GM04503 (cell line): Measurements from ENCODE around the gene NTHL1.

Source experiments
- DNase-seq: peaks from one replicate; pipeline ENCODE4 v3.0.0-alpha.2; 2012; ENCODE audit warnings: low read depth

Gene NTHL1

DNA sequence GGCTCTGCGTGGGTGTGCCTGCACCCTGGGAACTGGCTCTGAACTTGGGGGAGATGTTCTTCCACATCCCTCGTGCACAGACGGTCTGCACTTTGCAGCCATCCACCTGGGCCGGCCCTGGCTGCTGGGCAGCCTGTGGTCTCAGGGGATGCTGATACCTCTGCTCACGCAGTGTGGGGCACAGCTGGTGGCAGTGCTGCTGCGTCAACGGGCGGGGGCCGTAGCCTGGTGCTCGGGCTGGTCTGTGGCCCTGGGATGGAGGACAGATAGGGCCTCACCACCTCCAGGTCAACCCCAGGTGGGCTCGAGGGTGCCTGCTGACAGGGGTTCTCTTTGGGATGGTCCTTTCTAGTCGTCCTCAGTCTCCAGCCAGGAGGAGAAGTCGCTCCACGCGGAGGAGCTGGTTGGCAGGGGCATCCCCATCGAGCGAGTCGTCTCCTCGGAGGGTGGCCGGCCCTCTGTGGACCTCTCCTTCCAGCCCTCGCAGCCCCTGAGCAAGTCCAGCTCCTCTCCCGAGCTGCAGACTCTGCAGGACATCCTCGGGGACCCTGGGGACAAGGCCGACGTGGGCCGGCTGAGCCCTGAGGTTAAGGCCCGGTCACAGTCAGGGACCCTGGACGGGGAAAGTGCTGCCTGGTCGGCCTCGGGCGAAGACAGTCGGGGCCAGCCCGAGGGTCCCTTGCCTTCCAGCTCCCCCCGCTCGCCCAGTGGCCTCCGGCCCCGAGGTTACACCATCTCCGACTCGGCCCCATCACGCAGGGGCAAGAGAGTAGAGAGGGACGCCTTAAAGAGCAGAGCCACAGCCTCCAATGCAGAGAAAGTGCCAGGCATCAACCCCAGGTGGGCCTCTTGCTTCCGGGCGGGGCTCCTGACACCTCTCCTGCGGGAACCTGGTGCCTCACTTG, 36.5 kb upstream of the NTHL1 start:
- DNase-seq = no peak

DNA sequence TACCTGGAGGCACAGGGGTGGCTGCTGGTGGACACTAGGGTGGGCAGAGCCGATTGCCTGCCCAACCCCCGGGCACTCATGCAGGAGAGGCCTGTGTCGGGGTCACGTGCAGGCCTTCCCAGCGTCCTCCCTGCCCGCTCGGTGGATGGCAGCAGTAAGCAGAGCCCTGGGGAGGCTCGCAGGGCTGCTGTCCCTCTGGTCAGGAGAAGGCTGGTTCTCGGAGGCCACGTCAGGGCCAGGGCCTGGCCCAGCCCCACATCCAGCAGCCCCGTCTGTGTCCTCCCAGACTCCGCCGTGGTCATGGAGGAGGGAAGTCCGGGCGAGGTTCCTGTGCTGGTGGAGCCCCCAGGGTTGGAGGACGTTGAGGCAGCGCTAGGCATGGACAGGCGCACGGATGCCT, 35.8 kb upstream of the NTHL1 start:
- no peak for DNase-seq

DNA sequence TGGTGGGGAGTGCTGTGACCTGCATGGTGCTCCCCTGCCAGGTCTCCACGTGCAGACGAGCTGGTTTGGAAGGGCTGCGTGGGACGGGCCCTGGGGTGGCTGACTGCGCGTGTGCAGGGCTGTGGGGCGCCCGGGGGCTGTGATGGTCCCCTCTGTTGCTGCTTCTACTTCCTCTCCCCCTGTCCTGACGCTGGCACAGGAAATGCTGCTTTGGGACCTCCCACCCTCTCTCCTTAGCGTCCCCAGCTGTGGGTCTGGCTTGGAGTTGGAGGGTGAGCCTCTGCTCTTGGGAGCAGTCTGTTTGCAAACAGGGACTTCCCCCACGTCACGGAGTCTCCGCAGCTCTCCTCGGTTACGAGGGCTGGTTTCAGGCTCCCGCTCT, 35.3 kb upstream of the NTHL1 start:
- DNase-seq = no peak

DNA sequence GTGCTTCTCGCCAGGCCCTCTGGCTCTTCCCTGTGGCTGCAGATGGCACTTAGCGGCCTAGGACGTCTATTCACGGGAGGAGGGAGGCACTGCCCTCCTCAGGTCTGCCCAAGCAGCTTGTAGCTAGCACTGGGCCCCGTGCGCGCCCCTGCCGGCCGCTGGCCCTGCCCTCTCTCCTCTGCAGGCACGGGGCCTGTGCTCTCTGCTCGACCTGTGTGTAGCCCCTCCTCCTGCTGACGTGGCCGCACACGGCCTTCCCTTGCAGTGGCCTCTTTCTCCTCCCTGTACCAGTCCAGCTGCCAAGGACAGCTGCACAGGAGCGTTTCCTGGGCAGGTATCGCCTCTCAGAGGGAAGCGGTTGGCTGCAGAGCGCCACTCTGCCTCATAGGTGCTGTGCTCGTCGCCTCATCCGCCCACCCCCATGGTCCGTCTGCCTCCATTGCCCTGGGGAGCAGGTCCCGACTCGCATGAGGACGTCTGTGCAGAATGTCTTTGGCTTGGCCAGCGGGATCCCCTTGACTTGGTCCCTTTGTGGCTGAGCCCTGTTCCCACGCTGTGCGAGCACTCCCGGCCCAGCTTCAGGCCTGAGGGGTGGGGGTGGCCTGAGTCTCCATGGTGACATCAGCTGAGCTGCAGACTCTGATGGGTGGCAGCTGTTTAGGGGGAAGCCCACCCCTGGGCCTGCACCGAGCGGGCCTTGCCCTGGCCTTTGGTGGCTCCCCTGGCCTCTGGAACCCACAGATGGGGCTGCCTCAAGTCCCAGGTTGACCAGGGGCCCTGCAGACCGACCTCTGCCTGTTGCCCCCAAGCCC, 34.7 kb upstream of the NTHL1 start:
- no peak for DNase-seq

DNA sequence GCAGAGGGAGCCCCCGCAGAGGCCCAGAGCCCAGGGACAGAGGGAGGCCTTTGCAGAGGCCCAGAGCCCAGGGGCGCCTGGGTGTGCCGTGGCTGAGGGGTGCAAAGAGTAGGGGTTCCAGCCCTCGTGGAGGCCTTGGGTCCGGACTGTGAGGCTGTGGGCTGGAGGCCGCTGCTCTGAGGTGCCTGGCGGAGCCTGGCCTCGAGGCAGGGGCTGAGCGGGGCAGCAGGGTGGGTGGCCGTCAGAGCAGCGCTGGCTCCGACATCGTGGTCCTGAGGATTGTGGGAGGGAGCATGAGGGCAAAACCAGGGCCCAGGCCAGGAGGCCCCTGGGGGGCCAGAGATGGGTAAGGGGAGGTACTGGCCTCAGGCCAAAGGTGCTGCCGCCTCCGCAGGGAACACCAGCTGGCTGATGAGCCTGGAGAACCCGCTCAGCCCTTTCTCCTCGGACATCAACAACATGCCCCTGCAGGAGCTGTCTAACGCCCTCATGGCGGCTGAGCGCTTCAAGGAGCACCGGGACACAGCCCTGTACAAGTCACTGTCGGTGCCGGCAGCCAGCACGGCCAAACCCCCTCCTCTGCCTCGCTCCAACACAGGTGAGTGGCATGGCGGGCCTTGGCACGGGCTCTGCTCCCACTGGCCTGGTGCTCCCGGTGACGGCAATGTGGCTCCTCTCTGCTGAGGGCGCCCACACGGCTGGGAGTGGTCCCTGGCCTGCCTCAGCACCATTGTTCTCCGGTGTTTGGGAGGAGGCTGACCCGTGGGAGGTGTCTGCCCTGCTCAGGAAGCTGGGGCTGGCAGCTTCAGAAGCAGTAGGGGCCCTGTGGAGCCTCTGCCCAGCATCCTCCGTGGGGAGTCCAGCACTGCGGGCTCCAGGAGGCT, 33.8 kb upstream of the NTHL1 start:
- no peak for DNase-seq

DNA sequence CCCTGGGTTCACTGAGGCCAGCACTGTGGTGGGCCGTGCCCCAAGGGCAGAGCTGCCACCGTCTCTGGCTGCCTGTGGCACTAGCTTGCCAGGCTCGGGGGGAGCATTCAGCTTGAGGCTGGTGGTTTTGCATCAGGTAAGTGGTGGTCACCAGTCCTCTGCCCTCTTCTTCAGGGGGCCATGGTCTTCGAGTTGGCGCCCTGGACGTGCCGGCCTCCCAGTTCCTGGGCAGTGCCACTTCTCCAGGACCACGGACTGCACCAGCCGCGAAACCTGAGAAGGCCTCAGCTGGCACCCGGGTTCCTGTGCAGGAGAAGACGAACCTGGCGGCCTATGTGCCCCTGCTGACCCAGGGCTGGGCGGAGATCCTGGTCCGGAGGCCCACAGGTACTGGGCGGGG, 32.4 kb upstream of the NTHL1 start:
- no peak for DNase-seq

DNA sequence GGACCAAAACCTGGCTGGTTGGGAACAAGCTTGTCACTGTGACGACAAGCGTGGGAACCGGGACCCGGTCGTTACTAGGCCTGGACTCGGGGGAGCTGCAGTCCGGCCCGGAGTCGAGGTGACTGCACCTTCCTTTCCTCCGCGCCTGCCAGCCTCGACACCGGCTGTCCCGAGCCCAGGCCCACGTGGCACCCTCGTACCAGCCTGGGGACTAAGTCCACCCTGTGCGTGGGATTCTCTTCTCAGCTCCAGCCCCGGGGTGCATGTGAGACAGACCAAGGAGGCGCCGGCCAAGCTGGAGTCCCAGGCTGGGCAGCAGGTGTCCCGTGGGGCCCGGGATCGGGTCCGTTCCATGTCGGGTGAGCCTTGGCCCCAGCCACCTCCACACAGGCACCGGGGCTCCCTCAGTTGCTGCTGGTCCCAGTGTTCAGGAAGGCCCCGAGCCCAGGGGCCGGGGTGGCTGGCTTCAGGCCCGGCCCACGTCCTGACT, 31.7 kb upstream of the NTHL1 start:
- DNase-seq = no peak

DNA sequence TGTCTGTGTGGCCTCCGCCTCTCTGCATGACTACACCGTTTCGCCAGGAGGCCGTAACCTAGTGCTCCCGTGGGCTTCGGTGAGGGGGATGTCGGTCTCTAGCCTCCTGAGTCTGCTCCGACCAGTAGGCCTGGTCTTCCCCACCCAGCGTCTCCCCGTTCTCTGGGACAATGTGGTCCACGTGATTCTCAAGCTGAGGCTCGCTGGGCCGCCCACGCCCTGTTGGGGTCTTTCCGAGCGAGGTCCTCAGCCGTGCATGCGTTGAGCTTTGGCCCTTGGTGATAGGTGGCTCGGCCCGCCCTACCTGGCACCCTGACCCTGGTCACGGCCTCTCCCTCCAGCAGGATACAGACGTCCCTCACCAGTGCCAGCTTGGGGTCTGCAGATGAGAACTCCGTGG, 31.1 kb upstream of the NTHL1 start:
- no peak for DNase-seq

DNA sequence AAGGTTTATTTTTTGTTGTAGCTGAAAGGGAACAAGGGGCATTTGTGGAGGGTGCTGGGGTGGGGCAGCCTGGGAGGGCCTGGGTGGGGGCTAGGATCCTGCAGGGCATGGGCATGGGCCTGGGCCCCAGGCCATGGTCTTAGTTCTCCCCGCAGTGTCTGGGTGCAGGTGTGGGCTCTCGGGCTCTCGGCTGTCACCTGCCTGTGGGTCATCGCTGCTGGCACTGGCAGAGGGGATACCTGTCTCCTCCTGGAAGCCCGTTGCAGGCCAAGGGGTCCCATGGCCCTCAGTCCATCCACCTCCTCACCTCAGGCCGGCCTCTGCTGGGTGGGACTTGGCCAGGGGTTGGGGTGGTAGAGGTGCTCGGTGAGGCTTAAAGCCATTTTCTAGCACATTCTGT, 30.5 kb upstream of the NTHL1 start:
- DNase-seq = no peak

DNA sequence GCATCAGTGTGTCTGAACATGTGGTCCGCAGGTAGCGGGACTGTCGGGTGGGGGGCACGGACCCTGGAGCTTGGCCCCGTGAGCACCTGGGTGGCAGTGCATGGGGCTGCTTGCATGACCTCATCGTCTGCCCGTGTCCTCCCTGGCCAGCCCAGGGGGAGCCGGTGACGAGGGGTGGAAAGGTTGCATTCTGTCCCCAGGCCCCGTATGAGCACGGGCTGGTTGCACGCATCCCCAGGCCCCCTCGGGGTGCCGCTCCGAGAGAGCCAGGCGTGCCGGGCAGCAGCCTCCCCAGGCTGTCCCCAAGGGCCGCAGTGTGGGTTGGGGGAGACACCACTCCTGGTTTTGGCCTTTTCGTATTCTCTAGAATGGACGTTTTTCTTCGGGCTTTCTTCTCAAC, 30.1 kb upstream of the NTHL1 start:
- no peak for DNase-seq

DNA sequence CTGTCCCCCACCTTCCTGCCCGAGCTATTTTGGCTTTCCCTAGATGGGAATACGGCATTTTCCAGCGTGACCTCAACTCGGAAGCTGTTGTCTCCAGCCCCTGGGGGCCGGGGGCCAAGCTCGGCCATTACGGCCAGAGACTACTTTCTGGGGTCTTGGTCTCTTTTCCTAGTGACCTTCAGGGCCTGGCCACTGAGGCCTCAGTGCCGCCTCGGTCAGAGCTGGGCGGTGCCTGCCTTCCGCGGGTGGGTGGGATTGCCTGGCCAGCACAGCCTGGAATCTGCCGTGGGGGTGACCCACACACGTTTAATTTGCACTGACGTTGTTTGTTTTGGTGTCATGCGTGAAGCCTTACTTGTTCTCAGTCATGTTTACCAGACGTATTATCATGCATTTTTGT, 29.4 kb upstream of the NTHL1 start:
- DNase-seq = no peak

DNA sequence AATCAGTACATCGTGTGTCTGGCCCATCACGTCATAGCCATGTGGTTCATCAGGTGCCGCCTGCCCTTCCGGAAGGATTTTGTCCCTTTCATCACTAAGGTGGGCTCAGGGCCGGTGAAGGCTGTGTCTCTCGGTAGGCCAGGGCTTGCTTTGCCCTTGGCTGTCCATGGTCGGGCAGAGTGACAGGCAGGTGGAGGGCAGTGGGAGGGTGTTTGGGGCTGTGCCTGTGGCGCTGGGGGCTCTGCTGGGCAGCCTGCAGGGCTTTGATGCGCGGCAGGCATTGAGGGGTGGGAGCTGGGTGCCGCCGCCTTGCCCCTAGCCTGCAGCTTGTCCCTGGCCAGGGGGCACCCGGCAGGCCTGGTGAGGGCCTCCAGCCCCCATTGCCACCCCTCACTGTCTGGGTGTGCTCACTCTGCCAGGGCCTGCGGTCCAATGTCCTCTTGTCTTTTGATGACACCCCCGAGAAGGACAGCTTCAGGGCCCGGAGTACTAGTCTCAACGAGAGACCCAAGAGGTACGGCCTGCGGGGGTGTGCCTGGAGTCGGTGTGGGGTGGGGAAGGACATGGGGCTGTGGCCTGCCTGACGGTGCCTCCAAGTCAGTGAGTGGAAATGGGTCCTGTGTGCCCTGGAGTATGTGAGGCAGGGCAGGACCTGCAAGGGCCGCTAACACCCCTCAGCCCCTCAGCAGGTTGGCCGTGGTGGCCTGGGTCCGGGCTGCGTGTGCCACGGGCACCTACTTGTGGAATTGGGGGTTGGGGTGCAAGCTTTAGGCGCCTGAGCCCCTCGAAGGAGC, 28.6 kb upstream of the NTHL1 start:
- no peak for DNase-seq

DNA sequence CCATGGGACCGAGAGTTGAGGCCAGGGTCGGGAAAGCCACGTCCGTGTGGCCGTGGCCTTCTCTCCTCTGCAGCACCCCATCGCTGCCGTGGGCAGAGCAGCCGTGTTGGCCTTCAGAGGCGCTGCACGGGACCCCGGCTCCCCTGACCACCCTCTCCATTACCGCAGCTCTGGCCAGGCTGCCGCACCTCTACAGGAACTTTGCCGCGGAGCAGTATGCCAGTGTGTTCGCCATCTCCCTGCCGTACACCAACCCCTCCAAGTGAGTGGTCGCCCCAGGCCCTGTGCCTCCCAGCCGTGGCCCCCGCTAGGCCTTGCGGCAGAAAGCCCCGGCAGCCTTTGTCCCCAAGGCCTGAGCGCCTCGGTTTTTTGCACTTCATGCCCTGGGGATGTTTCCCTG, 28.0 kb upstream of the NTHL1 start:
- no peak for DNase-seq

DNA sequence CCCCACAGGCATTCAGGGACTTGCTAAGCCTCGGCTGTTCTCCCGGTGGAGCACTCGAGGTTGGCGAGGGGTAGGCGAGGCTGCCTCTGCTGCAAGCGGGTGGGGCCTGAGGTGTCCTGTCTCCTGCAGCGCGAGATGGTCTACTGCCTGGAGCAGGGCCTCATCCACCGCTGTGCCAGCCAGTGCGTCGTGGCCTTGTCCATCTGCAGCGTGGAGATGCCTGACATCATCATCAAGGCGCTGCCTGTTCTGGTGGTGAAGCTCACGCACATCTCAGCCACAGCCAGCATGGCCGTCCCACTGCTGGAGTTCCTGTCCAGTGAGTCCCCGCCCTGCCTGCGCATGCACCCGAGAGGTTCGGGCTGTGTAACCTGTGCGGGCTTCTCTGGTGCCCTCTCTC, 26.4 kb upstream of the NTHL1 start:
- no peak for DNase-seq

DNA sequence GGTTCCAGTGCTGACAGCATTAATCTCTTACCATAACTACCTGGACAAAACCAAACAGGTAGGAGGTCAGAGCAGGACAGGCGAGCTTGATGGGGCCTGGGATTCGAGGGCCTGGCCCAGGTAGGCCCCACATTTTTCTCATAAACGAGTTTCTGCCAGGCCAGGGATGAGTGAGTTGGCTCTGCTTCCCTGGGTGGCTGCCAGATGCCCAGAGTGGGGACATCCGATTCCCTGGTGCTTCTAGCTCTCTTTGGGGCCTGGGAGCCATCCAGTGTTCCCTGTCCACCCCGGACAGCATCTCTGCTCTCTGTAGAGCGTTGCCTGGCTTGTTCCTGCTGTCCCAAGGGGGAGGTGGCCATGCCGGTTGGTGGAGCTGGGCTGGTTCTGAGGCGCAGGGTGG, 25.3 kb upstream of the NTHL1 start:
- DNase-seq = no peak

DNA sequence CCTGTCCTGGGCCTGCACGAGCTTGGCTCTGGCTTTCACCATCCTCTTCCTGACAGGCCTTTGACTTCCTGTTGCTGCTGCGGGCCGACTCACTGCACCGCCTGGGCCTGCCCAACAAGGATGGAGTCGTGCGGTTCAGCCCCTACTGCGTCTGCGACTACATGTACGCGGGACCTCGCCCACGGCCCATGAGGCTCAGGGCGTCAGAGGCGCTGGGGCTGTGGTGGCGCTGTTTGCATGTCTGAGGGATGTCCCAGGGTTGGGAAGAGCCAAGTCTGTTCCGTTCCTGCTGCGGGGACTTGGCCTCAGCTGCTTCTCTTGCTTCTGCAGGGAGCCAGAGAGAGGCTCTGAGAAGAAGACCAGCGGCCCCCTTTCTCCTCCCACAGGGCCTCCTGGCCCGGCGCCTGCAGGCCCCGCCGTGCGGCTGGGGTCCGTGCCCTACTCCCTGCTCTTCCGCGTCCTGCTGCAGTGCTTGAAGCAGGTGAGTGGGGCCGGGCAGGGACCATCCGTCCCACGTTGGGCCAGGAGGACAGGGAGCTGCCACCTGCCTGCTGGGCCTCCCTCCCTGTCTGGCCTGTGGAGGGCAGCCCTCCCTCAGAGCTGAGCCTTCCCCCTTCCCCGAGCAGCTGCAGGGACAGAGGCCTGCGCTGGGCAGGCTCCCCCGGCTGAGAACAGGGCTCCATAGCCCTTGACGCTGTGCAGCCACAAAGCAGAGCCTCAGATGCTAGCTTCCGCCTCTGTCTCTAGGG, 24.0 kb upstream of the NTHL1 start:
- DNase-seq = no peak

DNA sequence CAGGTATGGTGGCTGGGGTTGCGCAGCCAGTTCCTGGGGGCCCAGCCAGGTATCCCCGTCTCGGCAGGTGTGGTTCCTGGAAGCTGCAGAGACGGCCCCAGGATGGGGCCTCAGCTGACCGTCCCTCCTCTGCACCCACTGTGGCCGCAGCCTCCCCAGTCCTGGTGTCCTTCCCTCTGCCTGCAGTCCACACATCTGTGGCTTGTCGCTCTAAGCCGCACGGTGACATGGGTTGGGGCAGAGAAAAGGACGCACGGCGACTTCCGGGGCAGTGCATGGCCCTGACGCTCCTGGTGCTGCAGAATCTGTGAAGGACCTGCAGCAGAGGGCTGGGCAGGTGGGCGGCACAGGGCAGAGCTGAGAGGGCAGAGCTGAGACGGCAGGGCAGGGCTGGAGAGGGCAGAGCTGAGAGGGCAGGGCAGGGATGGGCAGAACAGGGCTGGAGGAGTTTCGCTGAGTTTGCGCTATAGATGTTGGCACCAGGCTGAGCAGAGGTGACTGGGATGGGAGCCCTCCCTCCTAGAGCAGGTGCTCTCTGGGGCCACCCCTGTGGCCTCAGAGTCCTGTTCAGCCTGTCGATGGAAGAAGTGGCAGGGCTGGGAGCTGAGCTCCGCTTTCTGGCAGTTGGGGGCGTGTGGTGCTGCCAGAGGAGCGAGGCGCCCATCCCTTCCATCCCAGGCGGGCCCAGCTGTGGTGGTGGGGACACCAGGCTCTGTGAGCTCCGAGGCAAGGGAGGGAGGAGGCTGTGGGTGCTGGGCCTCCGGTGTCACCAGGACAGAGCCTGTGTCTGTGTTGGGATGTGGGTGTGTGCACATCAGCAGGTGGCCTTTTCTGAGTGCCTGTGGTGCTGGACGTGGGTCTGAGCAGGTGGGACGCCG, 23.2 kb upstream of the NTHL1 start:
- no peak for DNase-seq

DNA sequence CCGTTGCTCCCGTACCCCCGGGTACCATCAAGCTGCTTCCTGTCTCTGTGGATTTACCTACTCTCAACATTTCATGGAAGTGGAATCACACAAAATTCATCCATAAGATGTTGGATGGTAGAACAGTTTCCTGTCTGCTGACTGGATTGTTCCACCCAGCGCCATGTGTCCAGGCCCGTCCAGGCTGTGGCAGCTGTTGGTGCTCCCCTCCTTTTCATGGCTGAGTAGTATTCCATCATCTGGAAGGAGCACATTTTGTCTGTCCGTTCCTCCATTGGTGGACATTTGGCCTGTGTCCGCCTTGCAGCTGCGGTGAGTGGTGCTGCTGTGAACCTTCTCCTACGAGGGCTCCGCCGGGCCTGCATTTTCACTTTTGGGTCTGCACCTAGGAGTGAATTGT, 18.5 kb upstream of the NTHL1 start:
- DNase-seq = no peak

DNA sequence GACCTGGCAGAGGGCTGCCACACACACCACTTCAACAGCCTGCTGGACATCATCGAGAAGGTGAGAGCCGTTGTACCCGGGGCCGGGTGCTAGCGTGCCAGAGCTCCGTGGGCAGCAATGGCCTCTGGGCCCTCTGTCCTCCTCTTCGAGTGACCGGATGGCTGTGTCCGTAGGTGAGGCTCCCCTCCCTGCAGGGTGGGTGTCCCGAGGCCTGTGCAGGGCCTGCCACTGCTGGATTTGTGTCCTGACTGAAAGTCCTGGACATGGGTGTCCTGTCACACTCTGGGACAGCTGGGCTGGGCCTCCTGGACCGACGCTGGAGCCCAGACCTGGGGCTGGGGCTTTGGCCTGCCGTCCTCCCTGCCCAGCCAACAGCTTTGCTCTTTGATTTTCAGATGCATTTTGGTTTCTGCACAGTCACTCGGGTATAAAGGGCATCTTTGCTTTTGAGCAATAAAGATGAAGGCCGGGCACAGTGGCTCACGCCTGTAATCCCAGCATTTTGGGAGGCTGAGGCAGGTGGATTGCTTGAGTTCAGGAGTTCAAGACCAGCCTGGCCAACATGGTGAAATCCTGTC, 16.8 kb upstream of the NTHL1 start:
- DNase-seq = no peak
